Measurements from ENCODE around the gene SETD1B.

GRCh38 chr12:121764808-121765207 is 39.0 kb upstream of the SETD1B start:
- TF ChIP-seq CTCF (conservative IDR thresholded peaks at IDR 0.05; ENCODE audit: low read depth, low read length) (no peak), EZH2 (IDR thresholded peaks at IDR 0.05; ENCODE audit: borderline replicate concordance, low read depth, low read length, poor library complexity, severe bottlenecking) (no peak)

Measured in A673 (cell line).